RPMI8226 (cell line): ENCODE results near the gene CWH43.
"Not testable (repeated sequence)": the region's sequence is repeated elsewhere in the genome, so short reads cannot be mapped to it uniquely, and the experiment has no call there.

Experiments used
- DNase-seq: peaks from one replicate; pipeline ENCODE4 v3.0.0-alpha.2; 2015

The CWH43 gene

GRCh38 chr4:48979914-48980579, 6.0 kb upstream of the CWH43 start:
- DNase-seq, result no peak

- DNase-seq, result not testable (repeated sequence)
Observed at GRCh38 chr4:48984005-48984404, 2.1 kb upstream of the CWH43 start.

GRCh38 chr4:48985602-48985975, 486 bp upstream of the CWH43 start:
- no peak for DNase-seq

- no peak for DNase-seq
Observed at GRCh38 chr4:48986654-48987164, 634 bp downstream of the CWH43 start.

- DNase-seq, result no peak
Observed at GRCh38 chr4:48989461-48990203, 3.6 kb downstream of the CWH43 start.

- DNase-seq, result no peak
Observed at GRCh38 chr4:48991357-48991756, 5.3 kb downstream of the CWH43 start.

GRCh38 chr4:48997962-48998361, 11.9 kb downstream of the CWH43 start:
- no peak for DNase-seq

- no peak for DNase-seq
Observed at GRCh38 chr4:48998440-48998839, 12.4 kb downstream of the CWH43 start.

- no peak for DNase-seq
Observed at GRCh38 chr4:49000806-49001205, 14.7 kb downstream of the CWH43 start.

- no peak for DNase-seq
Observed at GRCh38 chr4:49002931-49003330, 16.9 kb downstream of the CWH43 start.

- no peak for DNase-seq
Observed at GRCh38 chr4:49018718-49019295, 32.7 kb downstream of the CWH43 start.

GRCh38 chr4:49032440-49033161, 46.5 kb downstream of the CWH43 start:
- DNase-seq, result peak; percentile 11

GRCh38 chr4:49036528-49036927, 50.5 kb downstream of the CWH43 start:
- DNase-seq, result no peak

- no peak for DNase-seq
Observed at GRCh38 chr4:49044270-49044669, 58.2 kb downstream of the CWH43 start.

- no peak for DNase-seq
Observed at GRCh38 chr4:49058306-49058705, 72.2 kb downstream of the CWH43 start.

GRCh38 chr4:49063670-49064069, 77.6 kb downstream of the CWH43 start:
- DNase-seq, result no peak

GRCh38 chr4:49072196-49072595, 86.1 kb downstream of the CWH43 start:
- DNase-seq, result not testable (repeated sequence)

GRCh38 chr4:49091883-49092282, 105.8 kb downstream of the CWH43 start:
- not testable (repeated sequence) for DNase-seq

- not testable (repeated sequence) for DNase-seq
Observed at GRCh38 chr4:49092608-49093135, 106.6 kb downstream of the CWH43 start.

GRCh38 chr4:49096215-49096614, 110.1 kb downstream of the CWH43 start:
- DNase-seq, result not testable (repeated sequence)

GRCh38 chr4:49096627-49097026, 110.6 kb downstream of the CWH43 start:
- DNase-seq, result not testable (repeated sequence)

- not testable (repeated sequence) for DNase-seq
Observed at GRCh38 chr4:49097071-49097470, 111.0 kb downstream of the CWH43 start.

GRCh38 chr4:49097505-49097904, 111.4 kb downstream of the CWH43 start:
- DNase-seq, result not testable (repeated sequence)
